DMS114 treated with DMSO at 0.1 percent for 48 hours (cell line): Measurements from ENCODE around the gene NFIC.
"Not testable (repeated sequence)": the region's sequence is repeated elsewhere in the genome, so short reads cannot be mapped to it uniquely, and the experiment has no call there.

Source experiments
- DNase-seq: peaks from one replicate; lab custom pipeline; 2025; ENCODE audit not compliant: unreplicated experiment; lab: John Stamatoyannopoulos, UW

The NFIC gene

GRCh38 chr19:3448616-3449334, 82.4 kb downstream of the NFIC start:
- no peak for DNase-seq

GRCh38 chr19:3450796-3451411, 84.5 kb downstream of the NFIC start:
- DNase-seq, result no peak

- DNase-seq, result no peak
Observed at GRCh38 chr19:3451451-3451866, 85.1 kb downstream of the NFIC start.

GRCh38 chr19:3452171-3452941, 86.0 kb downstream of the NFIC start:
- no peak for DNase-seq

GRCh38 chr19:3452942-3453214, 86.5 kb downstream of the NFIC start:
- DNase-seq, result not testable (repeated sequence)

GRCh38 chr19:3453840-3454239, 87.5 kb downstream of the NFIC start:
- DNase-seq, result no peak

GRCh38 chr19:3454656-3455392, 88.4 kb downstream of the NFIC start:
- DNase-seq, result no peak

- DNase-seq, result no peak
Observed at GRCh38 chr19:3455393-3455955, 89.1 kb downstream of the NFIC start.

GRCh38 chr19:3455960-3456601, 89.7 kb downstream of the NFIC start:
- no peak for DNase-seq

- no peak for DNase-seq
Observed at GRCh38 chr19:3456925-3457527, 90.6 kb downstream of the NFIC start.

GRCh38 chr19:3457528-3458228, 91.3 kb downstream of the NFIC start:
- no peak for DNase-seq

GRCh38 chr19:3458229-3459088, 92.1 kb downstream of the NFIC start:
- DNase-seq, result no peak

- DNase-seq, result no peak
Observed at GRCh38 chr19:3459089-3459881, 92.9 kb downstream of the NFIC start.

- no peak for DNase-seq
Observed at GRCh38 chr19:3459965-3460582, 93.7 kb downstream of the NFIC start.

- no peak for DNase-seq
Observed at GRCh38 chr19:3462991-3463713, 96.8 kb downstream of the NFIC start.

GRCh38 chr19:3463714-3464586, 97.6 kb downstream of the NFIC start:
- DNase-seq, result no peak
